NCI-H2107 treated with DMSO at 0.1 percent for 48 hours (cell line): ENCODE measurements around the gene SLC22A14.

Experiments
- DNase-seq: peaks from one replicate; lab custom pipeline; 2025; ENCODE audit not compliant: unreplicated experiment; lab: John Stamatoyannopoulos, UW

Gene SLC22A14

GRCh38 chr3:38343797-38344594 lies 61.9 kb downstream of the SLC22A14 start:
- no peak for DNase-seq

GRCh38 chr3:38345879-38346586 lies 63.9 kb downstream of the SLC22A14 start:
- DNase-seq = no peak

GRCh38 chr3:38346587-38347410 lies 64.7 kb downstream of the SLC22A14 start, which contains the start of gene XYLB:
Gene XYLB (plus strand): TSS chr3:38346785. CDS start chr3:38346869, 84 bp downstream.
- DNase-seq = peak; percentile 1

- DNase-seq = no peak
These were observed 65.5 kb downstream of the SLC22A14 start for GRCh38 chr3:38347421-38348200.

- no peak for DNase-seq
These were observed 66.8 kb downstream of the SLC22A14 start for GRCh38 chr3:38348903-38349302.

GRCh38 chr3:38349684-38350359 lies 67.7 kb downstream of the SLC22A14 start:
- no peak for DNase-seq

GRCh38 chr3:38353151-38353550 lies 71.1 kb downstream of the SLC22A14 start:
- DNase-seq = no peak

GRCh38 chr3:38354588-38355330 lies 72.7 kb downstream of the SLC22A14 start:
- no peak for DNase-seq

GRCh38 chr3:38359038-38359437 lies 76.9 kb downstream of the SLC22A14 start:
- DNase-seq = no peak

GRCh38 chr3:38360345-38360744 lies 78.3 kb downstream of the SLC22A14 start:
- no peak for DNase-seq

- no peak for DNase-seq
These were observed 79.4 kb downstream of the SLC22A14 start for GRCh38 chr3:38361496-38361895.

- DNase-seq = no peak
These were observed 80.7 kb downstream of the SLC22A14 start for GRCh38 chr3:38362825-38363224.

- DNase-seq = no peak
These were observed 82.8 kb downstream of the SLC22A14 start for GRCh38 chr3:38364721-38365400.

GRCh38 chr3:38365469-38366062 lies 83.5 kb downstream of the SLC22A14 start:
- DNase-seq = no peak

GRCh38 chr3:38366082-38366481 lies 84.0 kb downstream of the SLC22A14 start:
- no peak for DNase-seq

- DNase-seq = no peak
These were observed 85.7 kb downstream of the SLC22A14 start for GRCh38 chr3:38367779-38368178.
